Frontal cortex (tissue), 4 donors: Measurements from ENCODE around the gene SEMA5A. TPM values are rescaled to one million over a fixed set of nuclear protein-coding genes. Genes with fewer than 3 reads are reported as not detected.

ENCODE experiments used
- DNase-seq, 2 donors: peaks; one replicate each; pipeline ENCODE4 v3.0.0; 2012; ENCODE audit warnings: low spot score in 2 of 2
- FAIRE-seq: peaks from 2 replicates; lab custom pipeline; 2012; peaks lifted over from hg19 to GRCh38; lab: Jason Lieb, UNC
- total RNA-seq: library from RNA; depleted of rRNA; stranded (reverse); fragments of >200 nt; gene quantifications from one replicate; pipeline ENCODE4 v1.2.3, GENCODE V29; 2014
- donor health status: control.
- donor health status: control.
- donor health status: control.

Gene SEMA5A
- total RNA-seq, 1 donor from 2014 or later, result 9.0 TPM

GRCh38 chr5:9251379-9251980, 294.4 kb downstream of the SEMA5A start:
- FAIRE-seq, result no peak
- no peak for DNase-seq

GRCh38 chr5:9249231-9249630, 296.6 kb downstream of the SEMA5A start:
- DNase-seq (no peak), FAIRE-seq (no peak)

GRCh38 chr5:9245071-9245470, 300.8 kb downstream of the SEMA5A start:
- DNase-seq (no peak), FAIRE-seq (no peak)

GRCh38 chr5:9244417-9244816, 301.5 kb downstream of the SEMA5A start:
- FAIRE-seq (no peak), DNase-seq (no peak)

GRCh38 chr5:9241479-9242305, 304.2 kb downstream of the SEMA5A start:
- FAIRE-seq, result no peak
- DNase-seq, result no peak

- no peak for DNase-seq
- no peak for FAIRE-seq
These were observed 305.4 kb downstream of the SEMA5A start for GRCh38 chr5:9240431-9240830.

- no peak for FAIRE-seq
- DNase-seq, result no peak
These were observed 306.2 kb downstream of the SEMA5A start for GRCh38 chr5:9239626-9240025.

GRCh38 chr5:9239071-9239470, 306.8 kb downstream of the SEMA5A start:
- FAIRE-seq (peak; percentile 24), DNase-seq (no peak)

- DNase-seq (no peak), FAIRE-seq (no peak)
These were observed 312.2 kb downstream of the SEMA5A start for GRCh38 chr5:9233712-9234111.

GRCh38 chr5:9233035-9233434, 312.8 kb downstream of the SEMA5A start:
- no peak for DNase-seq
- no peak for FAIRE-seq

- no peak for DNase-seq
- FAIRE-seq, result no peak
These were observed 314.0 kb downstream of the SEMA5A start for GRCh38 chr5:9231842-9232241.

- no peak for FAIRE-seq
- DNase-seq, result no peak
These were observed 315.5 kb downstream of the SEMA5A start for GRCh38 chr5:9230355-9230754.

GRCh38 chr5:9226016-9226536, 319.8 kb downstream of the SEMA5A start:
- FAIRE-seq (no peak), DNase-seq (no peak)

- no peak for DNase-seq
- FAIRE-seq, result no peak
These were observed 323.6 kb downstream of the SEMA5A start for GRCh38 chr5:9222054-9222976.

GRCh38 chr5:9218358-9218757, 327.5 kb downstream of the SEMA5A start:
- no peak for DNase-seq
- no peak for FAIRE-seq

GRCh38 chr5:9212605-9213004, 333.3 kb downstream of the SEMA5A start:
- FAIRE-seq, result no peak
- DNase-seq, result no peak

- DNase-seq, result no peak
- FAIRE-seq, result no peak
These were observed 335.9 kb downstream of the SEMA5A start for GRCh38 chr5:9209846-9210492.

- FAIRE-seq (peak; percentile 86), DNase-seq (peak; percentile 10 to 25)
These were observed 338.0 kb downstream of the SEMA5A start for GRCh38 chr5:9207817-9208418.

- no peak for DNase-seq
These were observed 343.2 kb downstream of the SEMA5A start for GRCh38 chr5:9202636-9203035.

More at GRCh38 chr5:9202636-9203035, 343.2 kb downstream of the SEMA5A start:
- FAIRE-seq, result no peak
